ENCODE measurements around the gene PURB. TPM values are rescaled to one million over a fixed set of nuclear protein-coding genes. Genes with fewer than 3 reads are reported as not detected.
A peak's percentile ranks its signal among the peaks of the same experiment; 100 is the strongest.

PURB gene
- total and polyA plus RNA-seq, 9 of the 15 experiments (the other 6 are each of a cell fraction or from before 2014, with no cell fraction given): 1.6 to 14.1 (median 8.8) TPM

DNA sequence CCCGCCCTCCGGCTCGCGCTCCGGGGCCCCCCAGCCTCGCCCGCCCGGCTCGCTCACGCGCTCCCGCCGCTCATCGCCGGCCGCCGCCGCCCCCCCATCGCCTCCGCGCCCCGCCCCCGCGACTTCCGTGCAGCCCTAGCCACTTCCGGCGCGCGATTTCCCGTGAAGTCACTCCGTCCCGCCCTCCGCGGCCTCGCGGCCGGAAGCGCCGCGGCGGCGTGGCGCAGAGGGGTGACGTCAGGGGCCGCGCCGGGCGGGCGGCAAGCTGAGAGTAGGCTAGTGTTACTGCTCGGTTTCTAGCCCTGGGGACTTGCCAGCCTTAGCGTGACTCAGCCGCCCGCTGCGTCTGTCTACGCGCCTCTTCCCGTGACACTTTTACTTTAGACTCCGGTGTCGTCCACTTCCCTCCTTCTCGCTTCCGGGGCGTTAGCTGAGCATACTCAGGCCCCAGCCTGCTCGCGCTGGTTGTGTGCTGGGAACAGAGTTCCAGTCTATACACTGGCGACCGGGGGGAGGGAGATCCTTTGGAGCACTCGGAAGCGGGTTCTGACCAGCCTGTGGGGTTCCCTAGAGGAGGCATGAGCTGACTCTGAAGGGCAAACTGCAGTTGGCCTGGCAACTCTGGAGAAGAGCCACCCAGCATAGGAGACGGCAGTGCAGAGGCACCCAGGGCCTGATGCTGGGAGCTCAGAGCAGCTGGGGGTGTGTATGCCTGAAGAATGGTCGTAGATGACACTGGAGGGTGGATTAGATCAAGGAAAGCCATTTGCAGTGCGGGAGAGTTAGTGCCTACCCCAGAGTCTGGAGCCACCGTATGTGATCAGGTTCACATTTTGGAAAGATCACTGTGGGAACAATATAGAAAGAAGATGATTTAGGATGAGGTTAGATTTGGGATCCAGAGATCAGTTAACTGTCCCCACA, at the start of gene PURB (continued):
- TF ChIP-seq, protein P1, sequence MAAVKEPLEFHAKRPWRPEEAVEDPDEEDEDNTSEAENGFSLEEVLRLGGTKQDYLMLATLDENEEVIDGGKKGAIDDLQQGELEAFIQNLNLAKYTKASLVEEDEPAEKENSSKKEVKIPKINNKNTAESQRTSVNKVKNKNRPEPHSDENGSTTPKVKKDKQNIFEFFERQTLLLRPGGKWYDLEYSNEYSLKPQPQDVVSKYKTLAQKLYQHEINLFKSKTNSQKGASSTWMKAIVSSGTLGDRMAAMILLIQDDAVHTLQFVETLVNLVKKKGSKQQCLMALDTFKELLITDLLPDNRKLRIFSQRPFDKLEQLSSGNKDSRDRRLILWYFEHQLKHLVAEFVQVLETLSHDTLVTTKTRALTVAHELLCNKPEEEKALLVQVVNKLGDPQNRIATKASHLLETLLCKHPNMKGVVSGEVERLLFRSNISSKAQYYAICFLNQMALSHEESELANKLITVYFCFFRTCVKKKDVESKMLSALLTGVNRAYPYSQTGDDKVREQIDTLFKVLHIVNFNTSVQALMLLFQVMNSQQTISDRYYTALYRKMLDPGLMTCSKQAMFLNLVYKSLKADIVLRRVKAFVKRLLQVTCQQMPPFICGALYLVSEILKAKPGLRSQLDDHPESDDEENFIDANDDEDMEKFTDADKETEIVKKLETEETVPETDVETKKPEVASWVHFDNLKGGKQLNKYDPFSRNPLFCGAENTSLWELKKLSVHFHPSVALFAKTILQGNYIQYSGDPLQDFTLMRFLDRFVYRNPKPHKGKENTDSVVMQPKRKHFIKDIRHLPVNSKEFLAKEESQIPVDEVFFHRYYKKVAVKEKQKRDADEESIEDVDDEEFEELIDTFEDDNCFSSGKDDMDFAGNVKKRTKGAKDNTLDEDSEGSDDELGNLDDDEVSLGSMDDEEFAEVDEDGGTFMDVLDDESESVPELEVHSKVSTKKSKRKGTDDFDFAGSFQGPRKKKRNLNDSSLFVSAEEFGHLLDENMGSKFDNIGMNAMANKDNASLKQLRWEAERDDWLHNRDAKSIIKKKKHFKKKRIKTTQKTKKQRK (IDR thresholded peaks at IDR 0.05; ENCODE audit: borderline replicate concordance, low read depth, low read length): 0 out of 2 replicates have a peak, but pooled peaks have one; percentile 17
- TF ChIP-seq ZBTB1 (CRISPR knock-in tag; IDR thresholded peaks at IDR 0.05; ENCODE audit: borderline replicate concordance, low read depth): no peak; the same call in 1 of the 2 replicates
- TF ChIP-seq ZNF717 (CRISPR knock-in tag; IDR thresholded peaks at IDR 0.05): no peak
- TF ChIP-seq SRSF3 (IDR thresholded peaks at IDR 0.05; ENCODE audit: insufficient read depth, low read length): 0 out of 2 replicates have a peak, but pooled peaks have one; percentile 74
- TF ChIP-seq HNRNPH1 (optimal IDR thresholded peaks at IDR 0.05; ENCODE audit: low read depth, low read length): no peak
- TF ChIP-seq HMBOX1 (IDR thresholded peaks at IDR 0.05): no peak
- TF ChIP-seq MBD1 (CRISPR knock-in tag; IDR thresholded peaks at IDR 0.05): no peak
- no peak for TF ChIP-seq E2F3 (CRISPR knock-in tag; IDR thresholded peaks at IDR 0.05)
- no peak for TF ChIP-seq PTTG1 (tag; IDR thresholded peaks at IDR 0.05; ENCODE audit: low read depth)
- TF ChIP-seq MCM7 (IDR thresholded peaks at IDR 0.05): no peak
- peak; percentile 30 to 41; a peak in 2 of 4 replicates for TF ChIP-seq SIX5 (IDR thresholded peaks at IDR 0.05; ENCODE audit: borderline replicate concordance in 1 of 2, insufficient read depth in 1 of 2, low read depth in 1 of 2, low read length in 2 of 2)
- TF ChIP-seq SP2 (IDR thresholded peaks at IDR 0.05; ENCODE audit: extremely low read depth, low read depth, low read length, poor library complexity, severe bottlenecking): peak; percentile 24
- TF ChIP-seq SP1 (CRISPR knock-in tag; IDR thresholded peaks at IDR 0.05): peak; percentile 80
- TF ChIP-seq SAFB (IDR thresholded peaks at IDR 0.05; ENCODE audit: borderline replicate concordance, low read depth, low read length): no peak
- peak; percentile 94 for TF ChIP-seq KDM5B (IDR thresholded peaks at IDR 0.05; ENCODE audit: insufficient replicate concordance, low read depth, low read length)
- TF ChIP-seq, protein P2, sequence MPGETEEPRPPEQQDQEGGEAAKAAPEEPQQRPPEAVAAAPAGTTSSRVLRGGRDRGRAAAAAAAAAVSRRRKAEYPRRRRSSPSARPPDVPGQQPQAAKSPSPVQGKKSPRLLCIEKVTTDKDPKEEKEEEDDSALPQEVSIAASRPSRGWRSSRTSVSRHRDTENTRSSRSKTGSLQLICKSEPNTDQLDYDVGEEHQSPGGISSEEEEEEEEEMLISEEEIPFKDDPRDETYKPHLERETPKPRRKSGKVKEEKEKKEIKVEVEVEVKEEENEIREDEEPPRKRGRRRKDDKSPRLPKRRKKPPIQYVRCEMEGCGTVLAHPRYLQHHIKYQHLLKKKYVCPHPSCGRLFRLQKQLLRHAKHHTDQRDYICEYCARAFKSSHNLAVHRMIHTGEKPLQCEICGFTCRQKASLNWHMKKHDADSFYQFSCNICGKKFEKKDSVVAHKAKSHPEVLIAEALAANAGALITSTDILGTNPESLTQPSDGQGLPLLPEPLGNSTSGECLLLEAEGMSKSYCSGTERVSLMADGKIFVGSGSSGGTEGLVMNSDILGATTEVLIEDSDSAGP (CRISPR knock-in tag; IDR thresholded peaks at IDR 0.05): no peak
- peak; percentile 93 for TF ChIP-seq POLR2G (IDR thresholded peaks at IDR 0.05; ENCODE audit: low read depth, low read length)

Data from K562 (cell line).